Natural killer cell (primary cell): ENCODE results near the gene LCP2. TPM values are rescaled to one million over a fixed set of nuclear protein-coding genes. Genes with fewer than 3 reads are reported as not detected.

ENCODE experiments used
- ATAC-seq, 3 donors: fragments of 150-1000 bp in 2 of 3; fragments of 200-7000 bp in 1 of 3; cut with Tn5 transposase; 1 replicate in 1 of 3; 2 replicates in 2 of 3; pipeline ENCODE4 v1.10.0; 2021; ENCODE audit warnings: mild to moderate bottlenecking in 2 of 3, moderate library complexity in 2 of 3
- DNase-seq, 2 donors: peaks; one replicate each; pipeline versions ENCODE4 v3.0.0 to v3.0.0-alpha.2; 2013 to 2021; ENCODE audit warnings: mixed read lengths in 1 of 2
- H3K27ac ChIP-seq: one replicate; pipeline ENCODE4 v1.5.1; 2013; ENCODE audit warnings: mild to moderate bottlenecking, low read length
- H3K27me3 ChIP-seq: one replicate; pipeline ENCODE4 v1.6.1; 2013; ENCODE audit warnings: low read length; ENCODE audit not compliant: control insufficient read depth, insufficient read depth
- H3K36me3 ChIP-seq: one replicate; pipeline ENCODE4 v1.6.1; 2013; ENCODE audit warnings: low read length; ENCODE audit not compliant: control insufficient read depth, insufficient read depth
- H3K4me1 ChIP-seq: one replicate; pipeline ENCODE4 v1.6.1; 2013; ENCODE audit warnings: low read length; ENCODE audit not compliant: control insufficient read depth, insufficient read depth
- H3K4me3 ChIP-seq: one replicate; pipeline ENCODE4 v1.5.1; 2013; ENCODE audit warnings: low read length
- H3K9me3 ChIP-seq: one replicate; pipeline ENCODE4 v1.6.1; 2013; ENCODE audit warnings: low read length; ENCODE audit not compliant: control insufficient read depth, insufficient read depth
- H3K27ac Mint-ChIP-seq, 2 donors: one replicate each; pipeline ENCODE4 v1.8.0; 2022; ENCODE audit warnings: mild to moderate bottlenecking in 2 of 2, mixed read lengths in 2 of 2, moderate library complexity in 1 of 2
- H3K27me3 Mint-ChIP-seq, 2 donors: one replicate each; pipeline ENCODE4 v1.8.0; 2022; ENCODE audit warnings: low read depth in 2 of 2, mixed read lengths in 2 of 2
- H3K36me3 Mint-ChIP-seq: one replicate; pipeline ENCODE4 v1.8.0; 2022; ENCODE audit warnings: mixed read lengths
- H3K4me1 Mint-ChIP-seq, 2 donors: one replicate each; pipeline ENCODE4 v1.8.0; 2022; ENCODE audit warnings: mixed read lengths in 2 of 2
- H3K4me3 Mint-ChIP-seq: one replicate; pipeline ENCODE4 v1.8.0; 2022; ENCODE audit warnings: mild to moderate bottlenecking, moderate library complexity, mixed read lengths
- H3K9me3 Mint-ChIP-seq, 2 donors: one replicate each; pipeline ENCODE4 v1.8.0; 2022; ENCODE audit warnings: mixed read lengths in 2 of 2
- CTCF ChIP-seq: fragments of 200-600 bp; IDR thresholded peaks from one replicate; pipeline ENCODE4 v1.8.0; 2022; ENCODE audit warnings: antibody characterized with exemption
- WGBS: methylation state at CpG from one replicate; pipeline ENCODE4 v1.1.7; 2013; ENCODE audit warnings: missing lambda C conversion rate; ENCODE audit not compliant: insufficient coverage; 5-methylcytosine and 5-hydroxymethylcytosine counted together
- intact Hi-C: fragments of 100-400 bp; cut with micrococcal nuclease; formaldehyde crosslinking; loops from one replicate; pipeline ENCODE4 v1.14.2; 2022
- total RNA-seq, 4 donors: library from RNA; stranded (reverse); fragments of 120-200 nt in 1 of 4; gene quantifications; one replicate each; pipeline versions ENCODE4 v1.2.3 to v1.2.4, GENCODE V29; 2013 to 2022

Gene LCP2
- total RNA-seq, 3 donors from 2014 or later (not counting 1 experiment from before 2014, with no cell fraction given) = 376 to 488 (median 450) TPM

GRCh38 chr5:170232786-170233185 is 64.8 kb downstream of the LCP2 start, which contains the start of gene C5orf58:
Gene C5orf58, plus strand, starts transcription at chr5:170232985. Its CDS starts 1,992 bp downstream, at chr5:170234977.
- Histone ChIP-seq H3K4me3 (no peak within 1 kb of the TSS), H3K4me1 (no peaks in the 10 kb centered on the region), H3K36me3 (no peaks in the 10 kb centered on the region), H3K27me3 (no peaks in the 10 kb centered on the region), H3K9me3 (no peaks in the 10 kb centered on the region), H3K27ac (no peak within 1 kb of the TSS)
- H3K4me3 Mint-ChIP-seq = no peak within 1 kb of the TSS
- H3K36me3 Mint-ChIP-seq = no peaks in the 10 kb centered on the region
- 95% methylated on average over 27 of the region's 27 CpGs for WGBS
- TF ChIP-seq CTCF = no peak
- no peak for DNase-seq
- ATAC-seq = no peak
- H3K27ac Mint-ChIP-seq = peak within 1 kb of the TSS in 1 of 2 donors; percentile 34
- intact Hi-C loops = no loop called here
- no peaks in the 10 kb centered on the region for H3K4me1 Mint-ChIP-seq
- no peaks in the 10 kb centered on the region for H3K9me3 Mint-ChIP-seq
- H3K27me3 Mint-ChIP-seq = no peaks in the 10 kb centered on the region

- H3K27me3 ChIP-seq = no peaks in the 10 kb centered on the region
- 95% methylated on average over 6 of the region's 6 CpGs for WGBS
- no peaks in the 10 kb centered on the region for H3K36me3 ChIP-seq
- H3K27ac ChIP-seq = no peak overlapping the region
- no peaks in the 10 kb centered on the region for H3K9me3 ChIP-seq
- no peak for DNase-seq
- H3K4me1 ChIP-seq = peaks cover 2% of the 10 kb centered on the region
- no peak for TF ChIP-seq CTCF
- no peaks in the 10 kb centered on the region for H3K9me3 Mint-ChIP-seq
- H3K27me3 Mint-ChIP-seq = no peaks in the 10 kb centered on the region
- intact Hi-C loops = loop anchor here (5.0 kb wide), 1 partner anchor 403 kb away; no protein-coding TSS in a partner anchor
- no peak overlapping the region for H3K4me3 ChIP-seq
- peaks cover 7 to 8% of the 10 kb centered on the region in 2 donors for H3K4me1 Mint-ChIP-seq
- peak overlapping the region in 1 of 2 donors; percentile 43 for H3K27ac Mint-ChIP-seq
- H3K36me3 Mint-ChIP-seq = no peaks in the 10 kb centered on the region
- no peak for ATAC-seq
- H3K4me3 Mint-ChIP-seq = no peak overlapping the region
These were observed 68.7 kb downstream of the LCP2 start for GRCh38 chr5:170228762-170229435.

GRCh38 chr5:170226661-170227060 is 70.9 kb downstream of the LCP2 start:
- peaks cover 7 to 8% of the 10 kb centered on the region in 2 donors for H3K4me1 Mint-ChIP-seq
- intact Hi-C loops = loop anchor here (1.0 to 5.0 kb wide), 3 partner anchors 113 to 406 kb away; no protein-coding TSS in a partner anchor
- H3K27ac Mint-ChIP-seq = no peak overlapping the region
- H3K27me3 Mint-ChIP-seq = no peaks in the 10 kb centered on the region
- H3K4me3 Mint-ChIP-seq = no peak overlapping the region
- no peak for DNase-seq
- no peaks in the 10 kb centered on the region for H3K9me3 Mint-ChIP-seq
- TF ChIP-seq CTCF = no peak
- no peaks in the 10 kb centered on the region for H3K9me3 ChIP-seq
- no peaks in the 10 kb centered on the region for H3K36me3 Mint-ChIP-seq
- no peaks in the 10 kb centered on the region for H3K36me3 ChIP-seq
- no peaks in the 10 kb centered on the region for H3K27me3 ChIP-seq
- no peak for ATAC-seq
- H3K4me1 ChIP-seq = peaks cover 2% of the 10 kb centered on the region
- WGBS = 89% methylated on average over 2 of the region's 2 CpGs
- no peak overlapping the region for H3K27ac ChIP-seq
- no peak overlapping the region for H3K4me3 ChIP-seq
